Measurements from ENCODE around the gene ZFPL1. TPM values are rescaled to one million over a fixed set of nuclear protein-coding genes. Genes with fewer than 3 reads are reported as not detected.

Gene ZFPL1
- total RNA-seq, 4 donors from 2014 or later: 24.0 to 52.2 (median 32.2) TPM

- no peak for DNase-seq
- intact Hi-C loops (cut with DNase I): no loop called here
- Histone ChIP-seq H3K36me3 (peaks cover 13 to 46% (median 22%) of the 10 kb centered on the region in 3 donors), H3K27ac (peak overlapping the region in 2 of 4 donors; percentile 51 to 70), H3K27me3 (no peaks in the 10 kb centered on the region), H3K9me3 (no peaks in the 10 kb centered on the region), H3K4me1 (peaks cover 34 to 70% (median 36%) of the 10 kb centered on the region in 3 donors), H3K4me3 (no peak overlapping the region)
- TF ChIP-seq POLR2A (IDR thresholded peaks at IDR 0.05): no peak
- WGBS, 2 donors: 78% methylated on average over 7 of the region's 52 CpGs; no CpG with 5 or more reads in 1 of the 2 donors
Measured at GRCh38 chr11:65107751-65108468, 23.9 kb downstream of the ZFPL1 start.

GRCh38 chr11:65108469-65109123 lies 24.6 kb downstream of the ZFPL1 start:
- Histone ChIP-seq H3K9me3 (no peaks in the 10 kb centered on the region), H3K4me1 (peaks cover 41 to 70% (median 43%) of the 10 kb centered on the region in 3 donors), H3K27ac (peak overlapping the region; percentile 8 to 85 (median 32)), H3K27me3 (no peaks in the 10 kb centered on the region), H3K36me3 (peaks cover 13 to 45% (median 22%) of the 10 kb centered on the region in 3 donors), H3K4me3 (no peak overlapping the region)
- TF ChIP-seq CTCF (IDR thresholded peaks at IDR 0.05) (peak in 3 of 6 experiments; percentile 9 to 35 (median 18)), POLR2A (IDR thresholded peaks at IDR 0.05) (no peak)
- intact Hi-C loops (cut with DNase I): no loop called here
- DNase-seq: no peak
- WGBS, 2 donors: 59 to 90% methylated on average over 2 to 12 of the region's 38 CpGs

- no peak for DNase-seq
- Histone ChIP-seq H3K27ac (peak overlapping the region; percentile 8 to 85 (median 28)), H3K4me1 (peaks cover 41 to 69% (median 44%) of the 10 kb centered on the region in 3 donors), H3K36me3 (peaks cover 13 to 45% (median 22%) of the 10 kb centered on the region in 3 donors), H3K4me3 (no peak overlapping the region), H3K27me3 (no peaks in the 10 kb centered on the region), H3K9me3 (no peaks in the 10 kb centered on the region)
- intact Hi-C loops (cut with DNase I): no loop called here
- TF ChIP-seq CTCF (IDR thresholded peaks at IDR 0.05) (no peak), POLR2A (IDR thresholded peaks at IDR 0.05) (no peak)
- WGBS, 2 donors: 66 to 88% methylated on average over 8 to 24 of the region's 36 CpGs
Measured at GRCh38 chr11:65109231-65110198, 25.5 kb downstream of the ZFPL1 start.

- intact Hi-C loops (cut with DNase I): no loop called here
- H3K27me3 ChIP-seq: no peaks in the 10 kb centered on the region
- peaks cover 41 to 69% (median 44%) of the 10 kb centered on the region in 3 donors for H3K4me1 ChIP-seq
- 3 to 5% methylated on average over 6 to 11 of the region's 18 CpGs for WGBS, 2 donors
- TF ChIP-seq POLR2A (IDR thresholded peaks at IDR 0.05) (no peak), CTCF (IDR thresholded peaks at IDR 0.05) (peak; percentile 99 to 100 (median 99))
- no peaks in the 10 kb centered on the region for H3K9me3 ChIP-seq
- peak overlapping the region; percentile 41 to 85 (median 76) for H3K27ac ChIP-seq
- peaks cover 13 to 45% (median 22%) of the 10 kb centered on the region in 3 donors for H3K36me3 ChIP-seq
- peak; percentile 61 for DNase-seq
- H3K4me3 ChIP-seq: peak overlapping the region in 1 of 4 donors; percentile 15
Measured at GRCh38 chr11:65110354-65110861, 26.4 kb downstream of the ZFPL1 start.

- intact Hi-C loops (cut with DNase I): no loop called here
- no peak for TF ChIP-seq CTCF (IDR thresholded peaks at IDR 0.05)
- no peak for TF ChIP-seq POLR2A (IDR thresholded peaks at IDR 0.05)
- Histone ChIP-seq H3K4me1 (peaks cover 45 to 77% (median 51%) of the 10 kb centered on the region in 3 donors), H3K36me3 (peaks cover 13 to 44% (median 22%) of the 10 kb centered on the region in 3 donors), H3K27ac (peak overlapping the region; percentile 41 to 85 (median 76)), H3K9me3 (no peaks in the 10 kb centered on the region), H3K27me3 (no peaks in the 10 kb centered on the region), H3K4me3 (peak overlapping the region in 3 of 4 donors; percentile 58 to 70 (median 61))
- WGBS, 2 donors: 88 to 92% methylated on average over 4 to 8 of the region's 31 CpGs
- no peak for DNase-seq
Measured at GRCh38 chr11:65111159-65111743, 27.2 kb downstream of the ZFPL1 start.
